GM19452 (cell line): ENCODE data around the gene NSUN3.

Experiments
- ATAC-seq: cut with Tn5 transposase; IDR thresholded peaks from one replicate; pipeline ENCODE4 v1.9.1; 2021; ENCODE audit not compliant: unreplicated experiment

The NSUN3 gene

GRCh38 chr3:94117729-94118128 lies 54.9 kb downstream of the NSUN3 start:
- no peak for ATAC-seq

- no peak for ATAC-seq
These were observed 55.5 kb downstream of the NSUN3 start for GRCh38 chr3:94118390-94118789.

GRCh38 chr3:94121161-94121560 lies 58.3 kb downstream of the NSUN3 start:
- ATAC-seq, result no peak

DNA sequence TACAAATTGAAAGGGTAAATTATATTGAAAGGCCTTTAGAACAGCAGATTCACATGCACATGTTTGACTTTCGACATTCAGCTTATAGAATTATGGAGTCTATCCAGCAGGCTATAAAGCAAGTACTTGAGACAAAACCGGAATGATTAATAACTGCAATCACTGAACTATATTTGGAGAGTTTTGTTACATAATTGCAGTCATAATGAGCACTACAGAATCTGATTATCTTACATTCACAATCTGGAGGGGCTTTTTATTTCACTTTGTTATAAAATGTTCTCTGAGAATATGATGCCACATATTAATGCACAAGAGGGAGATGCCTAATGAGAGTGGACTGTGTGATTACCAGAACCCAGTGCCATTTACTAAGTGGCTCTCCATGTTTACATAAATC lies 64.3 kb downstream of the NSUN3 start:
- ATAC-seq, result no peak

GRCh38 chr3:94130690-94131089 lies 67.8 kb downstream of the NSUN3 start:
- no peak for ATAC-seq

- no peak for ATAC-seq
These were observed 69.9 kb downstream of the NSUN3 start for GRCh38 chr3:94132777-94133176.

GRCh38 chr3:94136133-94136532 lies 73.3 kb downstream of the NSUN3 start:
- ATAC-seq, result no peak

DNA sequence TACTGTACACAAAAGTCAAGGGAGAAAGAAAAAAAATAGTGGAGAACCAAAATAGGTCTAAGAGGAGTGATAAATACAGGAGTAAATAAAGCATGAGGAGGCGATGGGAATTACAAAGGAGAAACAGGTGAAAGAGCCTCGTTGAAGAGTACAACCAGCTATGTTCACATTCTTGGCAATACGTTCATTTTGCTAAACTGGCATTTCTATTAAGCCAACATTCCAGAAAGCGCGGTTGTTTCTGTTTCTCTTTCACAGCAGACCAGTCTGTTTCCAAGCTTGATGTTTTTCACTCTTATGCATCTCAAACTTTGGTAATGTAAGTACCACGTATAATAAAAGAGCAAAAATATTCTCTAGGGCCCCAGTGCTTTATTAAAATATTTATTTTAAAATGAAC lies 74.5 kb downstream of the NSUN3 start:
- ATAC-seq, result no peak

DNA sequence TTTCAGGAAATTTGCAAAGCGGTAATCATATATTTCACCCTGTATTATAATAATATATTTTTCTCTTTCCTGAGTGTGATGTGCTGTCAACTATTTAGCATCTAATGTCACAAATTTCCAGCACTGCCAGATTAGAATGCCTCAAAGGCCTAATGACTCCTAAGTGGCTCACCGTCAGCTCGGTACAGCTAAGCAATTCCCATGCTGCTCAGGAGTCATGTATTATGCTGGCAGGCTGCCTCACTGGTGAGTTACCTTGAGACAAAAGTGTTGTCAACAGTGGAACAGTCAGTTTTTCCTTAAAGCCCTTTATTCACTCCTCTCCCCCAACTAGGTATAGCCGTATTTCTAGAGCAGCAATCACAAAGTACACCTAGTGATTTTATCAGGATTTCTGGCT lies 83.6 kb downstream of the NSUN3 start:
- ATAC-seq, result no peak

DNA sequence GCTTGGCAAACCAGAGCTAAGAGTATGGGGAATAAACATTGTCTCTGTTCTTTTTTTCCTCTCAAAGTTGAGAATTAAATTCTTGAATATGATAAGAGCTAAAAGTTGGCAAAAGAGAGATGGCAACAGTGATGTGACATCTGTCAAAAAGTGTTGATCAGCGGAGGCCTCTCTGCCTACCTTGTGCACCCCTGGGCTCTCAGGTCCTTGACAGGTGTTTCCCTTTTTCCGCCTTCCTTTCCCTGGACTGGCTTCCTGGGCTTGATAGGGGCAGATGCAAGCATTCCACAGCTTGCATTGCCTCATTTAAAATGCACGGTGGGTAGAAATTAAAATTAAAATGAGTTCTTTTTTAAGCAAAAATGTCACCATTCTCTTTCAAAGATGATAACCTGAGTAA lies 84.2 kb downstream of the NSUN3 start:
- ATAC-seq, result no peak

DNA sequence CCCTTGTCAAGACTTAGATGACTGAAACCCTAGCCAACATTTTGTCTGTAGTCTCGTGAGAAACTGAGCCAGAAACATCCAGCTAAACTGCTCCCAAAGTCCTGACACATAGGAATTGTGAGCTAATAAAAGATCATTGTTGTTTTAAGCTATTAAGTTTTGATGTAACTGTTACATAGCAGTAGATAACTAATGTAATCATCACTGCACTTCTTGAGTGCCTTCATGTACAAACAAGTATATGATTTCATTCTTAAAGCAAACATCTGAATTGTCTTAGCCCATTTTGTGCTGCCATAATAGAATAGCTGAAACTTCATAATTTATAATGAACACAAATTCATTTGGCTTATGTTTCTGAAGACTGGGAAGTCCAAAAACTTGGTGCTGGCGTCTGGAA lies 87.3 kb downstream of the NSUN3 start:
- no peak for ATAC-seq

DNA sequence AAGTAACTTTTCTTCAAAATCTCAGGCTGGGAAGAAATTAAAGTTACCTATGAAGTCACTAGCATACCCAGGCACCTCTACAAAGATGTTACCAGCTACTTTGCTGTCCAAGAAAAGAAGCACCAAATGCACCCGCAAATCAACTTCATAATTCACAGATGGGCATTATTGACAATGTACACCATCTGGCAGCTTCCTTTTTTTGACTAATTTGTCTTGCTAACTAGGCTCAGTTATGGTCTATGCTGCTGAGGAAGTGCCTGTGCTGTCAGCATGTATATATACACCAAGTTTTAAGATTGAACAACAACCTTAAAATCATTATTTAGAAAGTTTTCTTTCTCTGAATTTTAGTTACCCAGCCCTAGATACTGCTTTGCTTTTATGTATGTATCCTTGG lies 93.8 kb downstream of the NSUN3 start:
- no peak for ATAC-seq

DNA sequence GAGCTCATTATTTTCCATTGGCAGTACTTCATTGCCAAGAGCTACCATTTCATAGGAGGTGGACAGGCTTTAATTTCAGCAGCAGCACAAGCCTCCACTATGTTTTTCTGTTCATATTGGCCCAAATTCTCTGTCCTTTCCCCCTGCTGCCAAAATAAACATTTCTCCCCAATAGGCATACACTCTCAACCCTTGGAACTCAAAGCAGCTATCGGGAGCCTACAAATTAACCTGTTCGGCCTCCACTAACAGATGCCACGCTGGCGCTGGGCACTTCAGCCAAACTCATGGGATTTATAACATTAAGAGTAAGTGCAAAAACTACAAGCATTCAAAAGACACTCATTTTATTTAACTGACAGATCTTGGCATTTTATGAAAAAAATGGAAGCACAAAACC lies 95.7 kb downstream of the NSUN3 start:
- ATAC-seq, result no peak

DNA sequence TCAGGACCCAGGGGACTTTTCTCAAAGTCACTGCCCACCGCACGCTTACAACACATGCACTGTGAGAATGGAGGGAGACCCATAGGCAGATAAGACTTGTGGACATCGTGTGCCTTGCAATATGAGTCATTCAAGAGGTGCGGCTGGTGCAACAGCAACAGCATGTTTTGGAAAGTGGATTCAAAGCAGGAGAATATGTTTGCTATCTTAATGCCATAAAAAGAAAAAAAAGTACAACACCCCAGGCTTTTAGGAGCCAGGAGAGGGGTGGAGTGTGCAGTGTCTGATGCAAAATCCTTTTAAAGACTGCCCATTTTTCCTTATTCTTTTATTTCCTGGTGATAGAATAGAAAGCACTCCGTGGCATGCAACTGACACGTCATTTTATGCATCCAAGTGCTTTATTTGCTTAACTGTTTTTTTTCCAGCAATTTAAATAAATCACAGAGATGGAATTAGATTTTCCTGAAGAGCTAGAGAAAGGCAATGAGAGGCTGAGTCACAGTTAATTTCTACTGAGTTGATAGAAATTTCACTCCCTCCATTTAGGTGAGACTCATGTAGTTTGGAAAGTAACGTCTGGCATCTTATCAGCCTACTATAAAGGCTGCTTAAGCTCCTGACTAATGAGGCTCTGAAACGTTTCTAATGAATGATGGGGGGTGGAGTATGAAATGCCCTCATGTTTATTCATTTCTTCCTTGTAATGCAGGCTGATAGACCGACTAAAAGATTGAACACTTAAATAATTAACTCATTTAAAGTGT lies 96.4 kb downstream of the NSUN3 start:
- ATAC-seq, result no peak

DNA sequence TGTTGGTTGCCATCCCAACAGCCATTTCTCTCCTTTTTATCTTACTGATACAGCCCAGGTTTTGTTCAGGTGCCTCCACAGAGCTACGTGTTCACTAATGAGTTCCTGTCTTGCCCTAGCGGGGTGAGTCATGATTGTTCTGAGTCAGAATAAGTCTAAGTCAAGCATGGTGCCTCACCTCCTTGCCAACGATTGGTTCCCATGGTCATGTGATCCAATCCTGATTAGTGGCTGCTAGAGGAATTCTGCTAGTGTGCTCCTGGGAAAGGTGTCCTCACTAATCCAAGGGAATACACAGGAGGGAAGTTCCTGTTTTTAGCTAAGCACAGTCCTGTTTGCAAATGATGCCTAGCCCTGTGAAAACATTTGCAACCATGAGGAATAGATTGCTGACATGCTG lies 99.8 kb downstream of the NSUN3 start:
- peak; percentile 64 for ATAC-seq

- no peak for ATAC-seq
These were observed 104.5 kb downstream of the NSUN3 start for GRCh38 chr3:94167346-94167745.

- no peak for ATAC-seq
These were observed 104.9 kb downstream of the NSUN3 start for GRCh38 chr3:94167796-94168195.

- no peak for ATAC-seq
These were observed 109.1 kb downstream of the NSUN3 start for GRCh38 chr3:94171954-94172353.

DNA sequence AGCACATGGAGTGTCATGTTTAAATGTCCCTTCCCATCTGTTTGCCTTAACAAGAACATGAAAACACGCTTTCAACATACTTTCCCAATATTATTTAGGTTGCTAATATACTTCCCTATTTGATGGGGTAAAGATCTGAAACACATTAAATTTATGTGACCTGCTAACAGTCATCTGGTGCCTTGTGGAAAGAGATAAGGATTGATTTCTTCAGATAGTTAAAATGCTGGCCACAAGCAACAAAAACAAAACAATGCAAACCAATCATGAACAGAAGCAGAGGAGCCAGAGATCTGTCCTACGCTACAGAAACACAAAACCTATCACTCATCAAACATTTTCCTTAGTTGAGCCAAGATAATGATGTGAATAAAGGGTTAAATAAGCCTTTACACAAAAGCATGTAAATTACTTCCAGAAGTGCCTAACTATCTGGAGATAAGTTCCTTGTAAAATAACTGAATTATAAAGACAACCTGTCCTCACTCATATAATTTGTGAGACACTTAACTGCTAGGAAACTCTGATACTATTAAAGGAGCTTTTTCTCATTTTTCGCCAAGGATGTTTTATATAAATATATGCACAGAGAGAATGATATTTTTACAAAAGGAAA lies 109.9 kb downstream of the NSUN3 start:
- ATAC-seq, result no peak

GRCh38 chr3:94173673-94174434 lies 111.0 kb downstream of the NSUN3 start:
- no peak for ATAC-seq

DNA sequence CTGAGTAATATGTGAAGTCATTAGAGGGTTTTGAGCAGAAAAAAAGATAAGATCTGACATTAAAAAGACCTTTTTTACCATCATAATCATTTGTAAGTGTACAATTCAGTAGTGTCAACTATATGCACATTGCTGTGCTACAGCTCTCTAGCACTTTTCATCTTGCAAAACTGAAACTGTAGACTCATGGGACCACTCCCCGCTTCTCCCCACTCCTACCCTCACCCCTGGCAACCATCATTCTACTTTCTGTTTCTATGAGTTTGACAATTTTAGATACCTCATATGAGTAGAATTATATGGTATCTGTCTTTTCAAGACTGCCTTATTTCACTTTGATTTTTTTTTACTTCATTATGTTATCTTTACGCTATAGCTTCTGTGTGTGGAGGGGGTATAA lies 112.8 kb downstream of the NSUN3 start:
- no peak for ATAC-seq
